ENCODE measurements around the gene TMEM158.

TMEM158 gene

GRCh38 chr3:45234250-45234649, 8.2 kb upstream of the TMEM158 start:
- no peak for DNase-seq (ENCODE audit: low read depth in 1 of 2, low spot score in 1 of 2)

DNA sequence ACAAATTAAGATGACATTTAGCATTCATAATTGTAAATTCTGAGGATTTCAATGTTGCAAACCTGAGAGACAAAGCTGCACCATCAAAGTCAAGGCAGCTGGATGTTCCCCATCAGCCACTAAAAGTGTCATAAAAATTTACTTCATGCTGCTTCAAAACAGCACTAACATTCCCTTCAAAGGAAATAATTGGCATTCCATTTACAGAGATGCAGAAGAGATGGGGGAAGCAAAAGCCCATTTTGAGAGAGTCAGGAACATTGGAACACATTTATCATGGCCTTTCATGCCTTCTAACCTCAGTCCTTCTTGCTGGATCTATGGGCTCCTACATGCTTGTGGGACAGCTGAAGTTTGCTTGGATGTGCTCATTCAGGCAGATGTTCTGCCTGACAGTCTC, 6.4 kb upstream of the TMEM158 start:
- DNase-seq (ENCODE audit: low read depth in 1 of 2, low spot score in 1 of 2): no peak

DNA sequence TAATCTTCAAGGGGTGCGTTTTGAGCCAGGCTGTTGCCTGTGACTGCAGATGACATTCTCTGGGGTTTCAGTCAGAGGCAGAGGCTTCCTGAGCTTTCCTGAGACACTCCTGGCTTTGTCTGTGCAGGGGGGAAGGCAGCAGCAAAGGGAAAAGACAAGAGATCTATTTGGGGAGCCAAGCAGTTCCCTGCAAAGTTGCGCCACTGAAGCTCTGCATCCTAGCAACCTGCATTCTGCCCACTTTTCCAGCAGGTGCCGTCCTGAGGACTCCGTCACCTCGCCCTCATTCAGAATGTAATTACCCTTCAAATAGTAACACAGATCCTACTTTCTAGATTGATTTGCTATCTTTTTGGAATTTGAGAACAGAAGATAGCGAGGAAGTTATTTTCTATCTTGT, 1.9 kb upstream of the TMEM158 start:
- no peak for DNase-seq (ENCODE audit: low read depth in 1 of 2, low spot score in 1 of 2)

- no peak for DNase-seq (ENCODE audit: low read depth in 1 of 2, low spot score in 1 of 2)
Measured at GRCh38 chr3:45227071-45227820, 1.2 kb upstream of the TMEM158 start.

GRCh38 chr3:45225465-45226205, 452 bp downstream of the TMEM158 start:
- no peak for DNase-seq (ENCODE audit: low read depth in 1 of 2, low spot score in 1 of 2)

DNA sequence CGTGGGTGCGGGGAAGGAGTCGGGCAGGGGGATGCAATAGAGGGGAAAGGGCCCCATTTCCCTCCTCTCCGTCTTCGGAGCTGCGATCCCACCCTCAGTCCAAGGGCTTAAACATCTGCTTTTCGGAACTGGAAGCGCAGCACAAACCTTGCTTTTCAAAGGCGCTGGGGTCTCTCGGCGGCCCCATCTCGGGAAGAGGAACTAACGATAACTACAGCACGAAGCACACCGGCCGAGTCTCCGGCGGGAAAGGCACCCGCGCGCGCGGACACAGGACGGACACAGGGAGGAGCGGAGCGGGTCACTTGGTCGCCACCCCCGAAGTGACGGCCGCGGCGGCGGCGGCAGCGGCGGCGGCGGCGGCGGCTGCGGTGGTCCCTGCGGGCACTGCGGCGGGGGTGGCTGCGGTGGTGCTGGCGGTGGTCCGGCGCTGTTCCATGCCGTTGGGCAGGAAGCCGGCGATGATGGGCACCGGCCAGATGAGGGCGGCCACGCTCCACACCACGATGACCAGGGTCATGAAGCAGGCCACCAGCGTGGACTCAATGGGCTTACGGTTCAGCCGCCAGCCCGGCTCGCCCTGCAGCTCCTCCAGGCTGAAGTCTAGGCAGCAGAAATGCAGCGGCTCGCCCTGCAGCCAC, 1.1 kb downstream of the TMEM158 start:
- no peak for DNase-seq (ENCODE audit: low read depth in 1 of 2, low spot score in 1 of 2)

DNA sequence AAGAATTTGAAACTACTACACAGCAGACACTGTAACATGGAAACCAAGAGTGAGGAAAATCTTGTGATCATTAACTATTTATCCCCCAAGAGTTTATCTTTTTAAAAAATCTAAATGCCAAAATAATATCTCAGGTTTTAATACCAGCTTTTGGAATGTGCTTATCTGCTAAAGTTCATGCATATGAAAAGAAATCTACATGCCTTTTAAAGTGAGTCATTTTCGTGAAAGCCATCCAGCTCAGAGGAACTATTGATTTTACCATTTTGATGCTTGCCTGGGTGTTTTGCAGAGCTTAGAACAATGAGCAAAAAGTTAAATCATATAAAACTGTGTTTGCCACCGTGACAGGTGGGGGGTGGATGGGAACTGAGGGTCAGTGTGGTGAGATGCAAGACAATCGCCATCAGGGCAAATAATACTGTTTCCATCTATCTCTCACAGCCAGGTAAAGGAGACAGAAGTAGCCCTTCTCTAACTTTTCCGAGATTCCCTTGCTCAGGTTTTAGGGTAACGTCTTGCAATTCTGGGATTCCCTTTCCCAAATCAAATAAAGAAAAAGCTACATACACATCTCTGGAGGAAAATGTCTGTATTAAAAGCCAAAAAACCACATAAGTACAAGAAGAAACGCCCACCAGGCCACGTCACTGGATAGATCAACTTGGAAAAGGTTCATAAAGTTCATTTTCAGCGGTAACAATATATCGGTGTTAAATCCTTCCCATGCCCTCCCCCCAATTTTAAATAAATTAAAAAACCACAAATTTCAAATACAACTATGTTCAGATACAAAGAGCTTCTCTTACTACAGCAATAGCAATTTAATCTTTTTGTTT, 2.0 kb downstream of the TMEM158 start:
- DNase-seq (ENCODE audit: low read depth in 1 of 2, low spot score in 1 of 2): no peak

GRCh38 chr3:45219694-45220093, 6.4 kb downstream of the TMEM158 start:
- DNase-seq (ENCODE audit: low read depth in 1 of 2, low spot score in 1 of 2): no peak

DNA sequence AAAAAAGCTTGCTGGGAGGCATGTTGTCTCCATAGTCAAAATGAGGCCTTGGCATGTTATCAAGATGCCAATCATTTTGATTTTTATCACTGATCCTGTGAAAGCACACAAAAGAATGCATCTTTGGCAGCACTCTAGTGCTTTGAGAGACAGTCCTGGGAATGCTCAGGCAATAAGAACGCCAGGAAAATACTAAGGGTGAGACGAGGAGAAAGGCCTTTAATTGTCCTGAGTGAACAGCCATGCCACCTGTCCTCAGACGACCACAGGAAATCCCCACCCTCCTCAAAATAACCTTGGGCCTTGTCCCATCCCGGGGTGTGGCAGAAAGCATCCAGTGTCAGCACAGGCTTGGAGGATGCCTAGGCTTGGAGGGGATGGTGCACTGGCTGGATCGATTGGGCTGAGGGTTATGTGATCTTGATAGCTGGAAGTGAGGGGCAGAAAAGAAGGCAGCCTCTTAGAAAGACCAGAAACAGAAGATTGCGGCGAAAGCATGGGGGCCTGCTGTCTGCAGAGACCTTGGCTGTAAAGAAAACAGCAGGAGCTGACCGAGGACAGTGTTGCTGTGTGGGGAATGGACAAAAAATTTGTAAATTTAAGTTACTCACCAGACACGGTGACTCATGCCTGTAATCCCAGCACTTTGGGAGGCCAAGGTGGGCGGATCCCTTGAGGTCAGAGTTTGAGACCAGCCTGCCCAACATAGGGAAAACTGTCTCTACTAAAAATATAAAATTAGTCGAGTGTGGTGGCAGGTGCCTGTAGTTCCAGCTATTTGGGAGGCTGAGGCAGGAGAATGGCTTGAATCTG, 7.3 kb downstream of the TMEM158 start:
- DNase-seq (ENCODE audit: low read depth in 1 of 2, low spot score in 1 of 2): no peak

GRCh38 chr3:45216021-45216609, 10.0 kb downstream of the TMEM158 start:
- no peak for DNase-seq (ENCODE audit: low read depth in 1 of 2, low spot score in 1 of 2)

GRCh38 chr3:45215466-45215865, 10.6 kb downstream of the TMEM158 start:
- DNase-seq (ENCODE audit: low read depth in 1 of 2, low spot score in 1 of 2): no peak

DNA sequence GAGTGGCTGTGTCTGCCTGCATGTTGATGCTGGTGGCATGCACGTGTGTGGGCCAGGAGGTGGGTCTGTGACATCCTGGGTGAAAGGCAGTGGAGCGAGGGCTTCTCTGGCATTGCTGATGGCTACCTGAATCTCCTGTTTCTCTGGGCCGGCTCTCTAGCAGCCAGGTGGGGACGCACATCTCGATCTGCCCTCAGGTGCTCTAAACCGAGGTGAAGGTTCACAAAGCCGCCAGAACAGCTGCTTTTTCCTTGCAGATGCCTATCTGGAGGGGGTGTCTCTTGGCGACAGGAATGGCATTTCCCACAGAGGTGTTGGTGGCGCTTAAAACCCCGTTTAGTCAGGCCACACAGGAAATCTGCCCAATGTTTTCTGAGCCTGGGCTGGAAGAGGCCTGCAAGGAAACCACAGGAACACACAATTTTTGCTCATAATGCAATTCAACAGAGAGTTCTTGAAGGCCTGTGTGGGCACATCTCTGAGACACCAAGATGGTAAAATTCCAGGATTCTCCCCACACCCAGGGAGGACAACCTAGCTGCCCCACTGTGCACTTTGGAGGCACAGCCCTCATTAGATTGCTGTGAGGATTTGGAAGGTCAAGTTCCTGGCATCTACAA, 11.9 kb downstream of the TMEM158 start:
- DNase-seq (ENCODE audit: low read depth in 1 of 2, low spot score in 1 of 2): no peak

GRCh38 chr3:45212095-45212468, 14.0 kb downstream of the TMEM158 start:
- DNase-seq (ENCODE audit: low read depth in 1 of 2, low spot score in 1 of 2): no peak

- no peak for DNase-seq (ENCODE audit: low read depth in 1 of 2, low spot score in 1 of 2)
Measured at GRCh38 chr3:45211466-45212094, 14.5 kb downstream of the TMEM158 start.

DNA sequence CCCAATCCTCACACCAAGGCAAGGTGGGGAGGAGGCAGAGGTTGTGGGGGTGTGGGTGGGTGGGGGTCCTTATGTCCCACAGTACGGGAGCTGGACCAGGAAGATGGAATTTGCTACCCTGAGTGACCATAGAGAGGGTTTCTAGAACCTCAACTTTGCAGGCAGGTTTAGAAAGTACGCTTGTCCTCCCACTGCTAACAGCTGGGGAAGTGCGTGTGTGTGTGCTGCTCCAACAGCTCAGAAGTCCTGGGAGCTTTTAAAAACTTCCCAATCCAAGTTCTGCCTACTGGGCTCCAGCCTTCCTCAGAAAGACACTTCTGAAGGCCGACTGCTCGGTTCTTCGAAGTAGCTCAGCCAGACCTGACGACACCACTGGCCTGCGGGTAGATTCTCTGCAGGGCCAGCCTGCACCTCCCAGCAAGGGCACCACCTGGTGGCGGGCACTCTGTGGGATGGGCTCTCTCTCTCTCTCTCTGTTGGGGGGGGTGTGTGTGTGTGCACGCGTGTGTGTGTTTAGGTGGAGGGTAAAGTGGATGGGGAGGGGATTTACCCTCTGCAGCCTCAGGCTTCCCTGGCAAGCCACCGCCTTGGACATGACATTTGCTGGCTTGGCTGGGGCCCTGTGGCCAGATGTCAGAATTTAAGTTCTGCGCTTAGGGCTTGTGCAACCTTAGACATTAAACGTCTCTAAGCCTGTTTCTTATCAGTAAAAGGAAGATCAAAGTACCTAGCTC, 15.6 kb downstream of the TMEM158 start:
- peak; percentile 47 to 63 for DNase-seq (ENCODE audit: low read depth in 1 of 2, low spot score in 1 of 2)

- no peak for DNase-seq (ENCODE audit: low read depth in 1 of 2, low spot score in 1 of 2)
Measured at GRCh38 chr3:45209526-45209925, 16.6 kb downstream of the TMEM158 start.

DNA sequence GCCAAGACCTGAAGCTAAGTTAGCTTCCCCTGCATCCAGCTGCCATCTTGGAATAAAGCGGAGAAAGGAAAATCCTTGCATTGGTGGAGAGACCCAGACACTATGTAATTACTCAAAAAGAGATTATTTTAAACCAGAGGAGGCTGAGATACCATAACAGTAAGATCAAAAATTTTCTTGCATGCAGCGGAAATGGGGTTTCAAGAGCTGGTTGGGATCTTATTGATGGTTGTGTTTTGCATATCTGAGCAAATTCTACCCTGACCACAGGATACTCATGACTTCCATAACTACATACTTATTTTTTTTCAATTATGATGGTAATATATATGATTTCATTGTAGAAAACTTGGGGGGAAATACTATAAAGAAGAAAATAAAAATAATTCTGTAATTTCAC, 17.5 kb downstream of the TMEM158 start:
- no peak for DNase-seq (ENCODE audit: low read depth in 1 of 2, low spot score in 1 of 2)

DNA sequence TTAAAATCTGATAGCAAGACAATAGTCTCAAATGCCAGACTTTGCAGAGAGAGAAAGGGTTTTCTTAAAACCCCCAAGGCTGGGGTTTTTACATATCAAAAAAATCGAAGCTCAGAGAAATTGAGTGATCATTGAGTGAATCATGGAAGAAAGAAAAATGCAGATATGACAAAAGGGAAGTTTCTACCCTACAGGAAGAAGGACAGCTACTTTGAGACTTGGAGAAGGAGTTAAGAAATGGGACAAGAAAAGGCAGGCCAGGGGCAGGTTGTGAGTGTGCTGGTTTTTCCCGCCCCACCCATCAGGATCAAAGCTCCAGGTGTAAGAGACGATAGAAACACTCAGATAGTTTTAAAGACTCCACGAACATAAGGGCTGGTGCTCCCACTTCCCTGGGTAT, 18.6 kb downstream of the TMEM158 start:
- no peak for DNase-seq (ENCODE audit: low read depth in 1 of 2, low spot score in 1 of 2)

DNA sequence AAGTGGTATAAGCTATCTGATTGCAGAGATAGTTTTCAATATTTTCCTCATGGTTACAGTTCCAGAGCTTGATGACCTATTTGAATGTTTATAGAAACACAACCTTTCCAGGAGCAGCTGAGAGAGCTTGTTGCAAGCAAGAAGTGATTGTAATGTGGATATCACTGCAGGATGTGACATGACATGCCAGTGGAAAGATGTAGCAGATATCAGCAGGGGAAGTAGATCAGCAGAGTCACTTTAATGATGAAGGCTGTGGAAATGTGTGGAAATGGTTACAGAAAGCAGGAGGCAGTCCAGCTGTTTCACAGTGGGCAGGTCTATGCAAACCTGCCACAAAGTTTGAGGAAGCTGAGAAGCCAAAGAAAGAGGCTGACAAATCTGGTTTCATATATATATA, 21.0 kb downstream of the TMEM158 start:
- no peak for DNase-seq (ENCODE audit: low read depth in 1 of 2, low spot score in 1 of 2)
